HG03064 (cell line): ENCODE measurements around the gene BDH1.
"Not testable (repeated sequence)": the region's sequence is repeated elsewhere in the genome, so short reads cannot be mapped to it uniquely, and the experiment has no call there.

ENCODE experiments used
- ATAC-seq: cut with Tn5 transposase; IDR thresholded peaks from one replicate; pipeline ENCODE4 v1.9.1; 2021; ENCODE audit warnings: low read depth; ENCODE audit not compliant: unreplicated experiment

Gene BDH1

GRCh38 chr3:197522881-197523441 is 32.8 kb downstream of the BDH1 start:
- no peak for ATAC-seq

GRCh38 chr3:197522183-197522715 is 33.5 kb downstream of the BDH1 start:
- ATAC-seq = no peak

- no peak for ATAC-seq
Measured at GRCh38 chr3:197521277-197522182, 34.2 kb downstream of the BDH1 start.

DNA sequence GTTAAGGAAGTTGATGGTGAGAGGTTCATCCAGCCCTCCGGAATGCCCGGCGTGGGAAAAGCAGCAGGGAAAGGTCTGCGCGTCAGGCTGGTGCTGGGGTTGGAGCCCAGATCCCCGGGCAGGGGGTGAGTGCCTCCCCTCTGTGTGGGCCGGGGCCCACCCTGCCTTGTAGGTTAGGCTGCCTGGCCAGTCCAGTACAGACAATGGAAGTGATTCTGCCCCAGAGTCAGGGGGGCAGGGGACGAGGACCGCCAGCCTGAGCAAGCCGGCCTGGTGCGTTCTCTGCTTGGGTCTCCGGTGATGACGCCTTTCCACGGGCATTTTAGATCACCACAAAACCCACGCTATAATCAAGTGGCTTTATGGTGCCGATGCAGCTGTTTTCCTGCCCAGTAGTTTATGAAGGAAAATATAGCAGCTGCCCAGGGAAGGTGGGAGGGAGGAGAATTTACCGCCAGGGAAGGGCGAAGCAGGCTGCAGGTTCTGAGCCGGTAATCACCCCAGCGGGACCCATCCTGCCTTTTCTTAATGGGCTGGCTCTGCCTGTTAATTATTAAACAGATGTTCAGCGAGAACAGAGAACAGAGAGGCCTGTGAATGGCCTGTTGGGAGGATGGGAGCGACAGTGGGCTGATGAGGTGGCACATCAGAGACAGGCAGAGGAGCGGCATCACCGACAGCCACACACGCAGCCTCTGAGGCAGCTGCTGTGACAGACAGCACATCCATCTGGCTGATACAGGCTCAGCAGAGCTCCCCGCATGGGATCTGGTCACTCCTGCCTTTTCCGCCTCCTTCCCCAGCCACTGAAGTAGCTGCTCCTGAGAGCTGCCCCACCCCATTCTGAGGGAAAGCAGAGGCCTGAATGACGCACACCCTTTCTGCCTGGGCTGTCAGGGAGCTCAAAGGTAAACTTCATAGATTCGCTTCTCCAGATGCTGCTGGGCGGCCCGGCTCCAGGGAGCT is 35.2 kb downstream of the BDH1 start:
- no peak for ATAC-seq

- no peak for ATAC-seq
Measured at GRCh38 chr3:197519801-197520211, 36.0 kb downstream of the BDH1 start.

- no peak for ATAC-seq
Measured at GRCh38 chr3:197518881-197519421, 36.8 kb downstream of the BDH1 start.

GRCh38 chr3:197517922-197518683 is 37.7 kb downstream of the BDH1 start:
- ATAC-seq = not testable (repeated sequence)

GRCh38 chr3:197516890-197517606 is 38.7 kb downstream of the BDH1 start:
- ATAC-seq = not testable (repeated sequence)

DNA sequence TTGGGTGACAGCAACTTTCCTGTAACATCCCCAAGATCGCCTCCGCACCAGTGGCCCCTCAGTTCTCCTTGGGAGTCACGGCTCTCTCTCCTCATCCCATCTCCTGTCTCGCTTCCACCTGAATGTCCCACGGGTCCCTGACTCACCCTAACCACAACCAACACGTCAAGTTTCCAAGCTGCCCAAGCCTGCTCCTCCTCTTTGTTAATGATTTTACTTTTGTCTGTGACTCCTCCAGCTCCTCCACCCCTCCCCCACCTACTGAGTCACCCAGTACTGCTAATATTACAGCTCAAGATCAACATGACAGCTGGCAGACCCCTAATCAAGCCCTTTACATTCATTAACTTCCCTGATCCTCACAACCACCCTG is 39.3 kb downstream of the BDH1 start:
- ATAC-seq = no peak

DNA sequence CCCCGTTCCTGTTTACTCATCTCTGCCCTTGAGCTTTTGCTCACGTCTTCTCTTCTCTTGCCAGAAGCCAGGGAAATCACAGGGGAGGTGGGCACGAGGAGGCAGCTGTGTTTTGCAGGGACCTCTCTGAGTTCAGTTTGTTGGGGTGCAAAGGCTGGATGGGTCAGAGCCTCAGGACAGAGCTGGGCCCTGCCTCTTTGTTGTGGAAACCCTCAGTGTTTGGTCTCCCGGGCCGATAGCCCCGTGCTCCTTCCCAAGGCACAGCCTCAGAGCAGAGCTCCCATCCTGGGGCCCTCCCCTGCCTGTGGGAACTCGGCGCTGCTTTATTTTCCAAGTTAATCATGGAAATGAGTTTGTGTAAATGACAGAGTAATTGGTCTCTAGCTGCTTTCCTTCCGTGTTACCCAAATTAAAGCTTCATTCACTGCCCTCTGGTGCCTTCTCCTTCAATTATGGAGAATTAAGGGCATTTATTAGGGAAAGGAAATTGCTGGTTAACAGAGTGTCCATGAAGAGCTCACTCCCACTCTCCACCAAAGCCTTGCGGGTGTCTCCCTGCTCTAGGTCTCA is 40.9 kb downstream of the BDH1 start:
- no peak for ATAC-seq

GRCh38 chr3:197513953-197514785 is 41.6 kb downstream of the BDH1 start:
- ATAC-seq = no peak

GRCh38 chr3:197512691-197513571 is 42.8 kb downstream of the BDH1 start:
- ATAC-seq = no peak

- ATAC-seq = no peak
Measured at GRCh38 chr3:197511853-197512635, 43.7 kb downstream of the BDH1 start.

GRCh38 chr3:197511130-197511529 is 44.6 kb downstream of the BDH1 start:
- no peak for ATAC-seq

- no peak for ATAC-seq
Measured at GRCh38 chr3:197510642-197511018, 45.1 kb downstream of the BDH1 start.
